Measurements from ENCODE around the gene HOXB8.

The HOXB8 gene

DNA sequence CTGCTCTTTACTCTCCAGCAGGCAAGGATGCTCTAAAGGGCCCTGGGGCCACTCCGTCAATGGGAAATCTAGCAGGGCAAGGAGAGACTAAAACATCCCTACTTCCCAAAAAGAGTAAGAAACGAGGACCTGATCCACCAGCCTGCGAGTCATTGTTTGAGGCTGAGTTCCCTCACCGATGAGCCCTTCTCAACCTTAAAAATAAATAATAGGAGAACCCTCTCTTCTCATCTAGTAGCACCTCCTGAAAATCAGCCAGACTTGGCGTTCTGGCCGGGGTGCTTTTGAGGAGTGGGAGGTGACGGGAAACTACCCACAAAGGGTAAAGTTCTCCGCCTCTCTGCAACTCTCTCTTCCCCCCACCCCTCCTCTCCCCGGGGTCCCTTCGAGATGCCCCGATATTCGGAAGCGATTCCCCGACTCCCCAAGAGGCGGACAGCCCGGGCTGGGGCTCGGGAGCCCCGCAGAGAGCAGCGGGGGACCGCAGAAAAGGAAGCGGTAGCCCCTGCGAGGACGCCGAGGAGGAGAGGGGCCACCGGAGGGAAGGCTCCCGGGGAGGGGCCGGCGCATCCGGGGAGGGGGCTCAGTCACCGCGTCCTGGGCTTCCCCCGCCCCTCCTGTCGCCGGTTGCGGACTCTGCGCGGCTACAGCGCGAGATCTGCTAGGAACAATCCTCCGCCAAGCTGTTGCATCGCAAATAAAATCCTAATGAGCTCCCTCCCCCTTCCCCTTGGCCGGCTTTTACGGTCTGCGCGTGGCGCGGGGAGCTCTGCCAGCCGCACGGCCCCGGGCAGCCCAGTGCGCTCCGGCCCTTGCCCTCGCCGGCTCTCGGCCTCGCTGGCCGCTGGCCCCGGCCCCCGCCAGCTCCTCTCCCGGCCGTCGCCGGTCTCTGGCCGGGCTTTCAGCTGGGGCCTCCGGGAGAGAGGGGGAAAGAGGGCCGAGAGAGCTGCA lies 9.7 kb upstream of the HOXB8 start:
- in situ Hi-C loops (cut with MboI; ENCODE audit: low sequenced_read_pairs) = no loop called here

DNA sequence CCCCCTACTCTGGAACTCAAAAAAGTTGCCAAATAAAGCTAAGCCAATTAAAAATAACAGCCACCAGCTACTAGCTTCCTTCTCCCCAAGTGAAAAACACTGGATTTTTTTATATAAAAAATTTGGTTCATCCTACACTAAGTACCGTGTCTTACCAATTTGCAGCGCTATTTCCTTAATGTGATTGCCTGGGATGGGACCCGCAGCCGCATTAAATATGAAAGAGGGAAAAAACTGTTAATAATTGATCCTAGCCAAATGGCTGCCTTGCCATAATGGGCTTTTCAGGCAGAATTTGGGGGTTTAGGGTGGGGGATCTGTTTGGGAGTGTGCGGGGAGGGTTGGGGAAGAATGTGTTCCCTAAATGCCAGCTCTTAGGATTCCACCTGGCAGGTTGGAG lies 9.0 kb upstream of the HOXB8 start:
- in situ Hi-C loops (cut with MboI; ENCODE audit: low sequenced_read_pairs) = no loop called here

DNA sequence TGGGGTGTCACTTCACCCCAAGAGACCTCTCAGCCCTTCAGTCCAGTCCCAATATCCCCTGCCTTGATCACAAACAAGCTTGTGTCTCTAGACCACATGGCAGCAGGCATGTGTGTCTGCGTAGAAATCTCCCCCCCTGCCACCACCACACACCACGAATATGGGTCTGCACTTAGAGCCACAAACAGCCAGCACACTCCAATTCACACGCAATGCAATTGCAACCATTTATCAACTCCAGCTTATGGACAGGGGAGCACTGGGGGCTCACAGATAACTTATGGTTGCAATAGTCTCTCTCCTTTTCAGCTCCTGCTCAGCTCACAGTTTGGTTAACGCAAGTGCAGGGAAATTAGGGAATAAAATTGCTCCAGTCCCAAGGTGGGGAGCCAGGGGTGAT lies 8.5 kb upstream of the HOXB8 start:
- in situ Hi-C loops (cut with MboI; ENCODE audit: low sequenced_read_pairs) = no loop called here

DNA sequence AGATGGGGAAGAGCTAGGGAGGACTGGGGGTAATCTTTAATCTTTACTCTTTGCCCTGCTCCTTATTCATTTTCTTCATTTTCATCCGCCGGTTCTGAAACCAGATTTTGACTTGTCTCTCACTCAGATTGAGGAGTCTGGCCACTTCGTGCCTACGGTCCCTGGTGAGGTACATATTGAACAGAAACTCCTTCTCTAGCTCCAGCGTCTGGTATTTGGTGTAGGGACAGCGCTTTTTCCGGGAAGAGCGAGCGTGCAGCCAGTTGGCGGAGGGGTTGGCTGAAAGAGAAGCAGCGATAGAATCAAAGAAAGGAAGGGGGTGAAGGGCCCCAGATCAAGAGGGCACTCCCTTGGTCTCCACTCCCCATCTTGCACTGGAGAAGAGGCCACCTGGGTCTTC lies 7.8 kb upstream of the HOXB8 start:
- in situ Hi-C loops (cut with MboI; ENCODE audit: low sequenced_read_pairs) = no loop called here

DNA sequence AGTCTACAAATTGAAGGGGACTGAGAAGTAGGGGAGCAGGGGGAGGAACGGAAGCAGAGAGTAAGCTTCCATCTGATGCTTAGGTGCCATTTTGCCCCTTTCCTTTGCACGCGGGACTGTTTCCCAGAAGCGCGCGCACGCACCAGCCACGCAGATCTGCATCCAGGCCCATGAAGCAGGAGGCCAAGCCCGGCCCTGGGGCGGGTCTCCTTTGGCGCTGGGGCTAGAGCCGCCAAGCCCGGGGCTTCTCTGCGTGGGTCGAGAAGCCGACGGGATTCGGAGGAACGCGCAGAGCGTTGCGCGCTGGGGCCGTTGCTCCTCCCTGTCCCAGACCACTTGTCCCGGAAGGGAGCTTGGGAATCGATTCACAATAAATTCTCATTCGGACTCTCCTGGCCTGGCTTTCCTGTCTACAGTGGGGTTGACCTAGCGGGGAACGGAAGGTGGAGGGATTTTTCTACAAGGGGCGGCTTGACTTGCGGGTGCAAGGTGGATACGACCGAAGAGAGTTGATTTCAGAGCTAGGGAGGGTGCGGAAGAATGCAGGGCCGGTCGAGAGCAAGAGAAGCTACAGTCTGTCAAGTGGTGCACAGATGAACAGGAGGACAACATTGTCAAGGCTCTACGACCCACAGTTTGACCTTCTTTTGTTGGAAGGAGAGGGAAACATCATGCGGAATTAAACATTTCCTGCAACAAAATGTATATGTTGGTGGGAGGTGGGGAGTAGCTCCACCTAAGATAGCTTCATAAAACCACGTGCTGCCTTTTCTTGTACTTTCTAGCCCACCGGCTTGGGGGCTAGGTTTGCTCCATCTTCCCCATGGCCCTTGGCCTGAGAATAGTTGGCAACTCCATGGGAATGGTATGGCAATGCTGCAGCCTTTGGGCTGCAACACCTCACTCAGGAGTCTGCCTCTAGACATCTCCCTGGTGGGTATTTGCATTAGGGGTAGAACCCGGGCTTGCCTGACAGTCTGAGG lies 6.6 kb upstream of the HOXB8 start:
- in situ Hi-C loops (cut with MboI; ENCODE audit: low sequenced_read_pairs) = no loop called here

DNA sequence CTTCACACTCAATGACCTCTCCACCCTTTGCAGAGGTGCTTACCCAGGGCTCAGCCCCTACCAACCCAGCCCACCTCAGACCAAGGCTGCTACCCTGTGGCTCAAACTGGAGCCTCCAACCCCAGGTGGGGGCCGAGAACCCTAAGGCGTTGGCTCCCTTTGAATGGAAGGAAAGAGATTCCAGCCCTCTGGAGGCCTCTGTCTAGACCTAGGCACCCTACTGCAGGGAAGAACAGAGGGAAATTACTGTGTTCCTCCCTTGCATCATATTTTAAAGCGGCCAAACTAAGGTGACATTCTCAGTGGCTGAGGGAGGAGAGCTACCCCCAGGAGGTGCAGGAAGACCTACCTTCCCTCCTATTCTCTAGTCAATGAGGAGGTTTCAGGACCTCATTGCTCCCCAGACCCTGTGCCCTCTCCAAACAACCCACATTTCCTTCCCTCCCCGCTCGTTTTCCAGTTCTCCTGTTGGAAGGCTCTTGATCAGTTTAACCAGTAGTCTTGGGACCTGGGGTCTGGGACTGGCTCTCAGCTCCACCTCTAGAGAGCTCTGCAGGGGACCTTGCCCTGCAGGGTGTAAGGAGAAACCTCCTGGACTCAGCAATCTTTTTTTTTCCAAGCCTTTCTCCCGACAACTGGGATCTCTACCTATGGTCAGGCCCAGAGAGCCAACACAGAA lies 5.5 kb upstream of the HOXB8 start:
- in situ Hi-C loops (cut with MboI; ENCODE audit: low sequenced_read_pairs) = no loop called here

DNA sequence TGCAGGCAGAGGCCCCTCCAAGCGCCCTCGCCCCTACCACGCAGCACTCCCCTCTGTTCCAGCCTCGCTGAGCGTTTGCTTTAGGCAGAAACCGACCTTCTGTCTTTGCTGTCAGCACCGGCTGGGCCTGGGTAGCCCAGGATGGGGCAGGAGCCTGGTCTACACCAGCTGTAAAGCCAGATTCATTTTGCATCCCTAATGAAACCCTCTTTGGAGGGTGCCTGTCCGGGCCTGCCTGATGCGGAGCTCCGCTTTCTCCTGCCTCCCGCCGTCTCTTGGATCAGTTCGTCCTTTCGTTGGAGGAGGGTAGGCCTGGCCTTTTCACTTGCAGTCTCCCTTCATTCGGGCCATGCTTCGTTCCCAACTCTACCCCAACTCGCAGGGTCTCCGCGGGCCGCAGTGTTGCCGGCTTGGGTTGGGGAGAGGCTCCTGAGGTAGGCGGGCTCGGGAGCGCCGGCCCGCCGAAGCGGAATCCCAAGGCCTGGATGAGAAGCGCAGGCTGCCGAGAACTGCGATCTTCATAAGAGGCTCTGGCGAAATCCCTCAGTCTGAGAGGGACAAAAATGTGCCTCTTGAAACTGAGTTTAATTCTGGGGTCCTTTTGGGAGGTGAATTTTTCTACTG lies 4.8 kb upstream of the HOXB8 start:
- in situ Hi-C loops (cut with MboI; ENCODE audit: low sequenced_read_pairs) = no loop called here

DNA sequence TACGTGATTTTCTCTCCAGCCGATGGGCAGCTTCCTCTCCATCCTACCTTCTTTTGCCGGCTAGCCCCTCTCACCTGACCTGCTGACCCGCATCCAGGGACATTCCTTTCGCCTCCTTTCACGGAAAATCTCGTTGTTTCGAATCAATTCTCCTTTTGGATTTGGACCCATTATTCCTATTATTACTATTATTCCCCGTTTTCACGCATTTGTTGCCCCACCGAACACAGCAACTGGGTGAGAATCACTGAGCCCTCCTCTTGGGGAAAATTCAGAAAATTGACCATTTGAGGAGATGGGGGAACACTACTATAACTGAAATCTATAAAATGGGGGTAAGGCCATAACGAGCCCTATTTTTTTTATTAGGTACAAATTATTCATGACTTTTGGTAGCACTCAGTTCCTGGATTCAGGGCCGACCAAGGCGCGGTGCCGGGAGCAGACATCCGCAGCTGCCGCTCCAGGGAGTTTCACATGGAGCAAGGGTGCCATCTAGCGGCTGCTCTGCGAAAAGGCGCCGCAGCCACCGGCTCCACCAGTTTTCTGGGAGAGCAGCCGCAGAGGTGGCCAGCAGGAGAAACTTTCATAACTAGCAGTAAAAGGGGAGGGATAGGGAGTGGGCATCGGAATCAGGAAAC lies 3.3 kb upstream of the HOXB8 start:
- in situ Hi-C loops (cut with MboI; ENCODE audit: low sequenced_read_pairs) = no loop called here

DNA sequence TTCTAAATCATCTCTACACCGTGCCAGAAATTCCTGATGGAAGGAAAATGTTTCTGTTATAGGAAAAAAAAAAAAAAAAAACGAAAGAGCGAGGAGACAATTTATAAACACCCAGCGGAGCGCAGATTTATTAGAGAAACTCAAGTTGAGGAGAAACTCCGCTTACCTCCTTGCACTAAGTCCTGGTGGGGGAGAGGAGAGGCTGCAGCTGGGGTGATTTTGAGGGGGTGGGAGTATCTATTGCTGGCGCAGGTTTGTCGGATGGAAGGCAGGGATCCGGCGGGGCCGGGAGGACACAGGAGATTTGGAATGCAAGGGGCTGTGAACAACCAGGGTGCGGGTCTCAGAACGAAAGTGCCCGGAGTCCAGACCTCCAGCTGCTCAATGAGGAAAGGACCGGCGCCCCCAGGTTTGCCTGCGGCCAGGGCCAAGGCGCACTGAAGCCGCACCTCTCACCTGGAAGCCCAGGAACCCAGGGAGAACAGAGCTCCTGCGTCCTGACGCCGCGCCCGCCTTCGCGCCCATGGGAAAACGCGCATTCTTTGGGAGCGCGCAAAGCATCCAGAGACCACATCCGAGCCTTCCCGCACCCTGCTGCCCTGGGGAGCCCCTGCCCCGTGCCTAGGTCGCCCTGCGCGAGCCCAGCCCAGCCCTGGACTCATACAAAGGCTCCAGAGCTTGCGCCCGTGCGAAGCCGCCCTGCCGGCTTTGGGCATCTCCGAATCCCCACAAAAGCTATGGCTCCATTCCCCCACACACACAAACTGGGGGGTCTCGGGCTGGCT lies 2.6 kb upstream of the HOXB8 start:
- in situ Hi-C loops (cut with MboI; ENCODE audit: low sequenced_read_pairs) = no loop called here

DNA sequence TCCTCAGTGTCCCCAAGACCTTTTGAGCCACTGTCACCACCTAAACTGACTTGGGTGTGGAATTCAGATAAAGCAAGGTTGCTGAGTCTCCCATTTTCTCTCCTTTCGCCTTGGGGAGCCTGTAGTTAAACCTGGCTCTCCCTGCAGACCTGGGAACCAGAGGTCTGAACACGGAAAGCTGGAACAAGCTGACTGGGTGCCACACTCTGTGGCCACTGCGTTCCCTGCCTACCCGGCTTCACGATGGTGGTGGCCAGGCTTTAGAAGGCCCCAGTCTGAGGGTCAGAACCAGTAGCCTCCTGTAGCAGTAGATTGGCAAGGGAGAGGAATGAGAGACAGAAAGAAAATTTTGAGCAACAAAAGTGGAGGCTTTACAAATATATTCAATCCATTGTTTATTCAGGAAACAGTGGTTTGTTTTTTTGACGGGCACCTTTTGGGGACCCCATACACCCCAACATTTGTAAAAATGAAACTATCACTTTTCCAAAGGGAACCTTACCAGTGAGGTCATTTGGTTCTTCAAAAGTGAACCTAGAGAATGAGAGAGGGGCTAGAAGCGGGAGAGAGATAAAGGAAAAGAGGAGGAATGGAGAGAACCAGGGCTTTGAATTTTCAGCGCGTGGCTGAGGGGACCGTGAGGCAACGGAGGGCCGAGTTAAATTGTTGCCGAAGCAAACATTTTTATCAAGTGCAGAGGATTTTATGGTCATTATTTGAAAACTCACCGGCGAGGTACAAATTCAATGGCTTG lies 1.8 kb upstream of the HOXB8 start:
- in situ Hi-C loops (cut with MboI; ENCODE audit: low sequenced_read_pairs) = no loop called here

DNA sequence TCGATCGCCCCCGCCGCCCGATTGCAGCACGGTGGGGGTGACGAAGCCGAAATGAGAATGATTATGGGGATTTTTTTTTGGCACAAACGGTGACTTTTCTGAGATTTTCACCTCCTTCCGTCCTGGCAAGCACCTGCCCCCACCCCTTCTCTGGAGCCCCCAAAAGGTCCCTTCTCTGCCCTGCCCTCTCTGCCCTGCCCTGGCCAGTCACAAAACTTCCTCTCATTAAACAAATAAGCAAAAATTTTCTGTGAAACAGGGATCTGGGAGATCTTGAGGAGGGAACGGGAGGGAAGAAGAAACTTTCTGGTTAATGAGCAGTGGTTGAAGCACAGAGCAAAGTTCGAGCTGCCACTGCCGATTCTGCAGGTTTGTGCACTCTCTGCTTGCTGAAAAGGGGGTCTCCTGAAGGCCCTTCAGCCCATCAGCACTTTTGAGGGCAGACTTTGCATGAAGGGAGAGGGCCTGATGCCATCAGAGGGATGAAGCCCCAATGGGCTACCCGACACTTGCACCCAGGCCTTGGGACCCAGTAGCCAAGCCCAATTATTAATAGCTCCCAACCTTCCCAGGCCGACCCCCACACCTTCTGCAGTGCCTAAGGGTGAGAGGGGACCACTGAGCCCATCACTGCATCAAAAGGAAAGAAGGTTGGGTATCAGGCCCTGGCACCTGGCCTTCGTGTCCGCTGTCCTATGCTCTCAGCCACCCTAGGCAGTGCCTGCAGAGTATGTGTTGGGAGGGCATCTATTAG lies 1.0 kb upstream of the HOXB8 start:
- in situ Hi-C loops (cut with MboI; ENCODE audit: low sequenced_read_pairs) = no loop called here

DNA sequence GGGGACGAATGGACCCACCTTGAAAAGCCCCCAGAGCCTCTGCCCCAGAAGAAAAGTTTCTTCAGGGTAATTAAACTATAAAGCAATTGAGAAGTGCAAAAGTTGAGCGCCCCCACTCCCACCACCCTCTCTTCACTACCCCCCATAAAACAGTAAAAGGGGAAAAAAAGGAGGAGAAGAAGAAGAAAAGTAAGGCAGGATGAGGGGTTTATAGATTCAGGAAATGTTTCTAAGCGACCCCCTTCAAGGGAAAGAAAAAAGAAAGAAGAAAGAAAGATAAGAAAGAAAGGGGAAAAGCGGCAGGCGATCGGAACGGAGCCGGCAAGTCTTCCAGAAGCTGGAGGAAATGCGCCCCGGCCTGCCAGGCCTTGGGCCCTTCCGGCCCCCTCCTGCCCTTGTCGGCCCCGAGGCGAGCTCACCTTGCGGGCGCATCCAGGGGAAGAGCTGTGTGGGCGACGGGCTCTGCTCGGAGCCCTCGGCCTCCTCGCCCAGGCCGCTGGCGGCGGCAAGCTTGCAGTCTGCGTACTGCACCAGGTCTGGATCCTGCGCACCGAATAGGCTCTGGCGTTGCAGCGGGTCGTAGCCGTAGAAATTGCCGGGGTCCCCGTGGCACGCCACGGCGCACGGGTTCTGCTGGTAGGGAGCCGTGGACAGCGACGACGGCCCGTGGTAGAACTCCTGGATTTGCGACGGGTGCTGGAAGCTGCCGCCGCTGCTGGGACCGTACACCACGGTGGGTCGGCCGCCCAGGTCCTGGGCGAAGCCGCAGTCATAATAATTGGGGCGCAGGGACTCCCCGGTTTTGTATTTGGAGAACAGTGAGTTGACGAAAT lies 1.0 kb downstream of the HOXB8 start:
- in situ Hi-C loops (cut with MboI; ENCODE audit: low sequenced_read_pairs) = no loop called here

DNA sequence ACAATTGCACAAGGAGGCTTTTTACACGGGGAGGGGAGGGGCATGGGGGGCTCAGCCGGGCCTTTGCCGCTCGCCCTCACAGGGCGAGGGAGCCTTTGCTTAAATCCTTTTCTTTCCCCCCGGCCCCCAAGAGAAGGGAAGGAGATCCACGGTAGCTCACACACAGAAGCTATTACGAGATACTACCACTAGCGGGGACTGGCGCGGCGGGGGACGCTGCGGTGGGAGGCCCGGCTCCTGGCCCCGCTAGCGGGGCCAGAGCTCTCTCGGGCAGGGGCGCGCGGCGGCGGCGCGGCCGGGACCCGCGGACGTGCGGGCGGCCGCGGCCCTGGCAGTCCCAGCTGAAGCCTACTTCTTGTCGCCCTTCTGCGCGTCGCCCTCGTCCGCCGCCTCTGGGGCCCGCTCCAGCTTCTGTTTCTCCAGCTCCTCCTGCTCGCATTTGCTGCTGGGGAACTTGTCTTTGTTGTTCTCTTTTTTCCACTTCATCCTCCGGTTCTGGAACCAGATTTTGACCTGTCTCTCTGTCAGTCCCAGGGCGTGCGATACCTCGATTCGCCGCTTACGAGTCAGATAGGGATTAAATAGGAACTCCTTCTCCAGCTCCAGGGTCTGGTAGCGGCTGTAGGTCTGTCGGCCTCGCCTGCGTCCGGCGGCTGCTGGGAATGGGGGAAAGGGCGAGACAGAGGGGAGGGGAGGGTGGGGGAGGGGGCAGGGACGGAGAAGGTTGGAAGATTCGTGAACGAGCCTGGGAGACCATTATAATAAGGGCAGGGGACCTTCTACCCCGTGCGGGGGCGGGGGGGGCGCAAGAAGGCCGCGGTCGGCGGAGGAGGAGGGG lies 2.0 kb downstream of the HOXB8 start:
- in situ Hi-C loops (cut with MboI; ENCODE audit: low sequenced_read_pairs) = no loop called here

DNA sequence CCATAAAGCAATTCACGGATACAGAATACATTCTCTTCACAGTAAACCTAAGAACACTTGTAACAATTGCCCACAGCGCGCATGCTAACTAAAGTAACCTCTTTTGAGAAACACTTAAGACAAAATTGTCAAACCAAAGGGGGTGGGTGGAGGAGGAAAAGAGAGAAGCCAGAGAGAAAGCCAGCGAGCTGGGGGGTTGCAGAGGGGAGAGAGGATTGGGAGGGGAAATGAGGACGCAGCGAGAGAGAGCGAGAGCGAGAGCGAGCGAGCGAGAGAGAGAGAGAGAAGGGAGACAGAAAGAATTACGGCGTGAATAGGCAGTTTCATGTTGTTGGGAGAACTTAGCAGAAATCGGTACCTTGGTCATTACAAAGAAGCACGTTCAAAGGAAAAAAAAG lies 2.6 kb downstream of the HOXB8 start:
- in situ Hi-C loops (cut with MboI; ENCODE audit: low sequenced_read_pairs) = no loop called here

DNA sequence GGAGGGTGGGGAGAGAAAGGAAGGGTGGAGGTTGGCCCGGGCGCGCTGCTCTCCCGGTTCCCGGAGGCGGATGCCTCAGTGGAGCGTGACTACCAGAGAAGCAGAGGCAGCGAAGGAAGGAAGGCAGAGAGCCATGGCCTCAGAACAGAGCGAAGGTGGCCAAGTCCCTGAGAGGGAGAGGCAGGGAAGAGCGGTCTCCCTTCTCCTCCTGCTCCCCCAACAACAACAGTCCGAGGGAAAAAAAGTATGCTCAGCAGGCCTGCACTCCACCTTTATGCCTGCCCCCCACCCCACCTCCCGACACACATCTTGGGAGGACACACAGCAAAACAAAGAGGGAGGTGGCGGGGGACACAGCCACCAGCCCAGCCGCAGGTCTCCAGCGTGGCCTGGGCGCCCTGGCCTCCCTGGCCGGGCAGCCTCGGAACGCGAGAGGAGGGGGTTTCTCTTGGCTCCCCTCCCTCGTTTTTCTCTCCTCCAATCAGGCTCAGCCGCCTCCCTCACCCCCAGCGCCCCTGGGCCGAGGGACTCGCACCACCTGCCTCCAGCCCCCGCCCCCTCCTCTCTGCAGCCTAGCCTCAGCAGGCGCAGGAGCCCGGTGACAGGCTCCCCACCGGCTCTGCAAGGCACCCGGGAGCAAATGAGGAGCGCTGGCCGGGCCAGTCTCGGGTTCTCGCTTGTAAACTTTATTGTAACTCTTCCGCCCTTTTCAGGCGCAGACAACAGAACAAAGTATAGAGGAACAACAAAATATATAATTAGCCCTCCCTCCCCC lies 3.2 kb downstream of the HOXB8 start:
- in situ Hi-C loops (cut with MboI; ENCODE audit: low sequenced_read_pairs) = no loop called here
